Right forelimb (tissue), 1 donor: ENCODE data around the gene MRPL38.

Experiments
- DNase-seq: peaks from one replicate; pipeline ENCODE4 v3.0.0-alpha.2; 2018

MRPL38 gene

GRCh38 chr17:75917917-75918445, 13.3 kb upstream of the MRPL38 start:
- no peak for DNase-seq

GRCh38 chr17:75917141-75917916, 12.6 kb upstream of the MRPL38 start:
- no peak for DNase-seq

GRCh38 chr17:75915268-75915667, 10.6 kb upstream of the MRPL38 start:
- DNase-seq = no peak

- DNase-seq = no peak
Observed at GRCh38 chr17:75914643-75915267, 10.1 kb upstream of the MRPL38 start.

- DNase-seq = no peak
Observed at GRCh38 chr17:75913537-75914210, 9.0 kb upstream of the MRPL38 start.

GRCh38 chr17:75910699-75911098, 6.0 kb upstream of the MRPL38 start:
- DNase-seq = no peak

- no peak for DNase-seq
Observed at GRCh38 chr17:75909812-75910274, 5.2 kb upstream of the MRPL38 start.

- DNase-seq = no peak
Observed at GRCh38 chr17:75909051-75909811, 4.5 kb upstream of the MRPL38 start.

GRCh38 chr17:75908201-75908600, 3.5 kb upstream of the MRPL38 start:
- no peak for DNase-seq

- DNase-seq = no peak
Observed at GRCh38 chr17:75906143-75906884, 1.6 kb upstream of the MRPL38 start.

- no peak for DNase-seq
Observed at GRCh38 chr17:75902406-75902805, 2.3 kb downstream of the MRPL38 start.

- DNase-seq = no peak
Observed at GRCh38 chr17:75901727-75902126, 3.0 kb downstream of the MRPL38 start.

- DNase-seq = no peak
Observed at GRCh38 chr17:75900691-75901533, 3.8 kb downstream of the MRPL38 start.

- no peak for DNase-seq
Observed at GRCh38 chr17:75899767-75900468, 4.8 kb downstream of the MRPL38 start.

- no peak for DNase-seq
Observed at GRCh38 chr17:75899353-75899752, 5.3 kb downstream of the MRPL38 start.

GRCh38 chr17:75898791-75899190, 5.9 kb downstream of the MRPL38 start:
- no peak for DNase-seq

- no peak for DNase-seq
Observed at GRCh38 chr17:75898065-75898464, 6.6 kb downstream of the MRPL38 start.

GRCh38 chr17:75897160-75898019, 7.3 kb downstream of the MRPL38 start:
- DNase-seq = no peak

GRCh38 chr17:75896415-75897159, 8.1 kb downstream of the MRPL38 start, which contains the start of gene TRIM65:
Gene TRIM65 (minus strand): TSS chr17:75896951. CDS start chr17:75896937, 14 bp downstream.
- peak; percentile 90 for DNase-seq
